SJCRH30 (cell line): ENCODE data around the gene CLK1. TPM values are rescaled to one million over a fixed set of nuclear protein-coding genes. Genes with fewer than 3 reads are reported as not detected.
"Not testable (repeated sequence)": the region's sequence is repeated elsewhere in the genome, so short reads cannot be mapped to it uniquely, and the experiment has no call there.

Experiments used
- DNase-seq, 2 experiments: peaks; one replicate each; pipeline ENCODE4 v3.0.0-alpha.2; 2015 to 2020
- H3K27ac ChIP-seq: fragments of 250-450 bp; sonication (Bioruptor Pico); 2 replicates; pipeline ENCODE4 v1.5.1; 2020; ENCODE audit warnings: mild to moderate bottlenecking, moderate library complexity
- H3K27me3 ChIP-seq: fragments of 250-450 bp; sonication (Bioruptor Pico); 2 replicates; pipeline ENCODE4 v1.5.1; 2020; ENCODE audit warnings: mild to moderate bottlenecking, moderate library complexity
- H3K36me3 ChIP-seq: fragments of 250-450 bp; sonication (Bioruptor Pico); 2 replicates; pipeline ENCODE4 v1.5.1; 2020; ENCODE audit warnings: mild to moderate bottlenecking, moderate library complexity
- H3K4me1 ChIP-seq: fragments of 250-450 bp; sonication (Bioruptor Pico); 2 replicates; pipeline ENCODE4 v1.5.1; 2020; ENCODE audit warnings: mild to moderate bottlenecking, moderate library complexity
- H3K4me3 ChIP-seq: fragments of 250-450 bp; sonication (Bioruptor Pico); 2 replicates; pipeline ENCODE4 v1.5.1; 2020; ENCODE audit warnings: mild to moderate bottlenecking, moderate library complexity
- H3K9me3 ChIP-seq: fragments of 250-450 bp; sonication (Bioruptor Pico); replicated peaks from 2 replicates; pipeline ENCODE4 v1.5.1; 2020; ENCODE audit warnings: mild to moderate bottlenecking, moderate library complexity
- total RNA-seq: library from RNA; depleted of rRNA; stranded (reverse); fragments of >200 nt; shearing (Covaris generic); gene quantifications from 2 replicates; pipeline ENCODE4 v1.2.3, GENCODE V29; 2014; rRNA removed

CLK1 gene
- total RNA-seq: 75.6 and 86.3 TPM in 2 replicates

DNA sequence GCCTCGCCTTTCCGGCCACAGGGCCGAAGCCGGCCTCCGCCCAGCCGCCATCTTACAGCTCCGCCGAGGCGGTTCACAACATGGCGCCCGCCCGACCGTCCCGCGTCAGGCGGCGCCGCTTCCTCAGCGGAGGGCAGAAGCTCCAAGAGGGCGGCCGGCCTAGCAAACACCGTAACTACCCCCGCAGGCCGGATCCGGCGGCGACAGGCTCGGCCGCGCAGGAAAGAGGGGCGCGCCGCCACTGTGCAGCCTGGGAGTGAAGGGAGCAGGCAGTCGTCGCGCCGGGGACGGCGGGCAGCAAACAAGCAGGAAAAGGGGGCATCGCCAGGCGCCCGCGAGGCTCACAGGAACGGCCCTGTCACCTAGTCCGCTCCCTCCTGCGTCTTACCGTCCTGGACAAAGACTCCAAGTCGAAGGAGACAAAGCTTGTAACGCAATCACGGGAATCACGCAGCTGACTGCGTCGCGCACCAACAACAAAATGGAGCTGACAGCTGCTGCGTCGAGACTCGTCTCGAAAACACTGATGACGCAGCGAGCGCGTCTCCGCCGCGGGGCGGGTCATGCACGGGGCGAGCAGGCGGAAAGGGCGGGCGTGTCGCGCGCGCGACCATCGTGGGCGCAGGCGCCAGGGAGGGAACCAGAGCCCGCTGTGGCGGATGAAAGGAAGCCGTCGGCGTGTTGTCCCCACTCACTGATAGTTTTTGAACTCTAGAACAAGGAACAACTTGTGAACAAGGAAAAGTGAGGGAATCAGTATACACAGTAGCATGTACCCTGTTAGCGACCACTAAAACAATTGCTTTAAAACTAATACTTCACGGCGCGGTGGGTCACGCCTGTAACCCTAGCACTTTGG lies at the start of gene CLK1:
Gene CLK1, minus strand, starts transcription at position 483 of the 859 bp plus-strand sequence. CDS start 2,796 bp downstream, outside the sequence.
- peak; percentile 93 to 96 for DNase-seq
- H3K36me3 ChIP-seq: peaks cover 36% of the 10 kb centered on the region
- H3K27ac ChIP-seq: peak within 1 kb of the TSS; percentile 100
- peak within 1 kb of the TSS; percentile 97 for H3K4me3 ChIP-seq
- peaks cover 5% of the 10 kb centered on the region; the same call in 1 of the 2 replicates for H3K4me1 ChIP-seq
- H3K27me3 ChIP-seq: no peaks in the 10 kb centered on the region
- H3K9me3 ChIP-seq: no peaks in the 10 kb centered on the region

DNA sequence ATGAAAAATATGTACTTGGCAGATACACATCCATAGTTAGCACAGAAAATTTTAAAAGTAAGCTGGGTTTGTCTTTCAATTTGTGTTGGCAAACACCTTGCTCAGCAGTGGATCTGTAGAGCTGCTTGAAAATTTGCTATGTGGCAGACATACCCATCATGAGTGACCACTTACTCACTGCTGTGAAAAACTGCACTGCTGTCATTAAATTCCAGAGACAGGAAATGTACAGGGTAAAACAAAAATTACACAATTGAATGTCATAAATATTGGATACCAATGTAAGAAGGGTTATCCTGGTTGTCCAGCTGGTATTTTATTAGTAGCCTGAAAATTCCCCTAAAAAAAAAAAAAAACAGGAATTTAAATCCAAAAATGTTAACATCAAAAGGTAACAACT lies 49.2 kb upstream of the CLK1 start:
- H3K36me3 ChIP-seq: peaks cover 55% of the 10 kb centered on the region
- H3K27ac ChIP-seq: no peak overlapping the region
- DNase-seq: no peak

DNA sequence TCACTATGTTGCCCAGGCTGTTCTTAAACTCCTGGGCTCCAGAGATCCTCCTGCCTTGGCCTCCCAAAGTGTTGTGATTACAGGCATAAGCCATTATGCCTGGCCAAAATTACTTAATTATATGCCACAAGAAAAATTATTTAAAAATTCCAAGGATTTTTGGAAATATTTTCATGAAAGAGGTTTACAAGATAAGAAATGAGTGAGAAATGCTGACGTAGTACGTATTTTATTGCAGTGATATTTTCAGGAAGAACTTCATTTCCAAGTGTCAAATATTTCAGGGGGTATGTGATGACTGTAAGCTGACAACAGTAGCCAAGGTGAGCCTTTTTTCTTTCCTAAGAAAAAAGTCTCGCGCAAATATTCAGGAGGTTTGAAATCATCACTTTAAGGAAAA lies 45.5 kb upstream of the CLK1 start:
- Histone ChIP-seq H3K36me3 (peaks cover 45% of the 10 kb centered on the region), H3K4me3 (no peak overlapping the region), H3K27ac (no peak overlapping the region), H3K27me3 (no peaks in the 10 kb centered on the region), H3K9me3 (no peaks in the 10 kb centered on the region), H3K4me1 (no peaks in the 10 kb centered on the region)
- no peak for DNase-seq

More for the DNA sequence above, 49.2 kb upstream of the CLK1 start:
- Histone ChIP-seq H3K4me3 (no peak overlapping the region), H3K4me1 (no peaks in the 10 kb centered on the region), H3K27me3 (no peaks in the 10 kb centered on the region), H3K9me3 (no peaks in the 10 kb centered on the region)

DNA sequence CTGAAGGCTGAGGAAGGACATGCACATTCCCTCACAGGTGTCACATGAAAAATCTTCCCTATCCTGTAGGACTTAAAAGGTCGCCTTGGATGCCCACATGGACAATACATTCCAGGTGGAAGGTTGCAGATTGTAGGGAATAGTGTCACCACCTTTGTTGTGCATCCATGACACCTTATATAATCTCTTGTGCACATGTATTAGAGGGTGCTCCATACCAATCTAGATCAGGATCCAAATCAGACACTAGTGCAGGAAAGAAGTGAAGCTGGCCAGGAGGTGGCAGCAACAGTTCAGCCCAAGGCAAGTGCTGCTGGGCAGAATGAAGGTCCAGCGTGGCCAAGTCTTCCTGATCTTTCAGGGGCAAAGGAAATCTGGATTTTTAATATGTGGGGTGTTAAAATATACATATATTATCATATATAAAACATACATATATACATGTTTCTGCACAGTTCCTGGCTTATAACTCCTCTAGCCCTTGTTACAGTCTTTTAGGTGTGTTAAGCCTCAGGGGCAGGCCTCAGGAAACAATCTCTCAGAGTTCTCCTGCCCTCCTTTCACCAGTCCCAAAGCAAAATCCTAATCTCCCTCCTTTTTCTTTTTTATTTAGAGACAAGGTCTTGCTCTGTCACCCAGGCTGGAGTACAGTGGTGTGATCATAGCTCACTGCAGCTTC lies 41.3 kb upstream of the CLK1 start:
- Histone ChIP-seq H3K27ac (no peak overlapping the region), H3K36me3 (peaks cover 46% of the 10 kb centered on the region), H3K27me3 (no peaks in the 10 kb centered on the region), H3K4me3 (no peak overlapping the region), H3K9me3 (no peaks in the 10 kb centered on the region), H3K4me1 (no peaks in the 10 kb centered on the region)
- DNase-seq: peak; percentile 61 to 69

DNA sequence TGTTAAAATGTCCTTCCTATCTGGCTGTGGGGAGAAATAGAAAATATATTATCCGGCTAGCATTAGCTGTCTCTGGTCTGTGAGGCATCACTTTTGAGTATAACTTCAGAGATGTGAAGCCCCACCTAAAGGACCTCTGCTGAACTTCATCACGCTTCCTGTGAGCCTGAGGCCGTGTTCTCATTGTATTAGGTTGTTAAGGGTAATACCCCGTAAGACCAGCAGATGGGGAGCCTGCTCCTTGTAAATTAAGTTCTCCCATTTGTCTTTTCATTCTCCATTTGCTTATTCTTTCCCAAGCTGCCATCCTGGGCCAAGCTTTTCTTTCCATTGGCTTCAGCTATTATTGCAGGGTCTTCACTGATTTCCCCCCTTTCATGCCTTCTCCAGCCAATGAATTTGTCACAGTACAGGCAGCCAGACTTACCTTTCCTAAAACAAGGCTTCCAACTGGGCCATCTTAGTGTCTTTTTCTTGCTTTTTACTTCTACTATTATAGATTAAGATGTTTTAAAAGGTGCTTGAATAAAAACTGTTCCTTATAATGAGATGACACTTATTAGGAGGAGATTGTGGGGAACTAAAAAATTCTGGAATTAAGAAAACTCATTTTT lies 37.1 kb upstream of the CLK1 start:
- peak; percentile 79 to 87 for DNase-seq
- H3K27ac ChIP-seq: no peak overlapping the region
- no peak overlapping the region for H3K4me3 ChIP-seq
- no peaks in the 10 kb centered on the region for H3K9me3 ChIP-seq
- H3K4me1 ChIP-seq: no peaks in the 10 kb centered on the region
- peaks cover 49% of the 10 kb centered on the region for H3K36me3 ChIP-seq
- no peaks in the 10 kb centered on the region for H3K27me3 ChIP-seq

DNA sequence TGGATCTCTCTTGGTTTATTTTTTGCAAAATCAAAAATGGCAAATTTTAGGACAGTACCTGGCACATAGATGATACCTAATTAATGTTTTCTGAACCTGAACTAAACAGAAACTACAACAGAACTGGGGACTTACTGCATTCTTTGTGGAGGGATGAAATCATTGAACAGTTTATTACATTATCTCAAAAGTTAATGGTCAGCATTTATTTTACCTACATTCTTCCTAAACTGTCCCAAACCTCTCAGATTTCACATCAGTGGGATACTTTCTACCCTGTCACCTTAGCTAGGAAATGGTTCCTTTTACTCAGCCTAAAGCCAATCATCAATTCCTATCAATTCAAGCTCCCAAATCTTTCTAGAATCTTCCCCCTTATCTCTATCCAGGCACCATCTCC lies 35.0 kb upstream of the CLK1 start:
- Histone ChIP-seq H3K9me3 (no peaks in the 10 kb centered on the region), H3K36me3 (peaks cover 49% of the 10 kb centered on the region), H3K27me3 (no peaks in the 10 kb centered on the region), H3K4me1 (no peaks in the 10 kb centered on the region), H3K4me3 (no peak overlapping the region), H3K27ac (no peak overlapping the region)
- DNase-seq: no peak

DNA sequence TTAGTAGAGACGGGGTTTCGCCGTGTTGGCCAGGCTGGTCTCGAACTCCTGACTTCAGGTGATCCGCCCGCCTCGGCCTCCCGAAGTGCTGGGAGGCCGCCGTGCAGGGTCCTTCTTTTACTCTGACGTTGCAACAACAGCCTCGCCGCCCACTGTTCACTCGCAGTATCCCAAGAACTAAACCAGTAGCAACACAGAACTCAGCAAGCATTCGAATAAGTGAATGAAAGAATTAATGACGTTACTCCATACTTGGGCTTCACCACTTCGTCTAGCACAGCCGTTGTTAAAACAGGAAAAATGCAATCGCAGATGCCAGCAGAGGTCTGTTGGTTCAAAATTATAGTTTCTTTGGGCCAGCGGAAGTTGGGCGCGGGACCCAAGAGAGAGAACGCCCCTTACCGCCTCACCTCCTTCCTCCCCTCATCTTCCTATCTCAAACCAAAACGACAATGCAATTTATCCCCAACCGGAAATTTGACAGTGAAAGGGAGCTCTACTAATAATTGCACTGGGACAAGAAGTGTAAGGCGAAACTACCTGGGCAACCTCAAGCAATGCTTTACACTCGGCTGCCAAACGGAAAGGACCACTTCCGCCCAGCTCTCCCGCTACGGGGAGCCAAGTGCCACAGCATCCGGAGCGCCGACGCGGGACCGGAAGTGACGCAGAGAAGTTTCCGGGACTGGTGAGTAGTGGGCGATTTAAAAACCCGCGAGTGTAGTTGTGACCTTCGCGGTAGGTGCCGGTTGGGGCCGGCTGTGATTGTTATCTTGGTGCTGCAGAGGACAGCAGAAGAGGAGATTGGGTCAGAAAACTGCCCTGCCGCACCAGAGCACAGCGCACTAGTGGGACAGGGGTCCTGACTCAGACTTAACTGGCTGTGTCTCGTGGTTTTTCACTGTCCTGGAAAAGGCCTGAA lies 24.5 kb upstream of the CLK1 start, which contains the start of the genes NIF3L1 and PPIL3:
Gene NIF3L1, plus strand, starts transcription at position 668 of the 922 bp plus-strand sequence. CDS start 2,573 bp downstream, outside the sequence.
Gene PPIL3, minus strand, starts transcription at position 374 of the 922 bp plus-strand sequence. CDS start 1,462 bp downstream, outside the sequence.
- peak; percentile 97 to 98 for DNase-seq
- peak within 1 kb of the TSS; percentile 85 for H3K27ac ChIP-seq
- H3K36me3 ChIP-seq: peaks cover 19% of the 10 kb centered on the region
- no peaks in the 10 kb centered on the region for H3K27me3 ChIP-seq
- H3K4me1 ChIP-seq: no peaks in the 10 kb centered on the region
- H3K4me3 ChIP-seq: peak within 1 kb of the TSS; percentile 82
- no peaks in the 10 kb centered on the region for H3K9me3 ChIP-seq

DNA sequence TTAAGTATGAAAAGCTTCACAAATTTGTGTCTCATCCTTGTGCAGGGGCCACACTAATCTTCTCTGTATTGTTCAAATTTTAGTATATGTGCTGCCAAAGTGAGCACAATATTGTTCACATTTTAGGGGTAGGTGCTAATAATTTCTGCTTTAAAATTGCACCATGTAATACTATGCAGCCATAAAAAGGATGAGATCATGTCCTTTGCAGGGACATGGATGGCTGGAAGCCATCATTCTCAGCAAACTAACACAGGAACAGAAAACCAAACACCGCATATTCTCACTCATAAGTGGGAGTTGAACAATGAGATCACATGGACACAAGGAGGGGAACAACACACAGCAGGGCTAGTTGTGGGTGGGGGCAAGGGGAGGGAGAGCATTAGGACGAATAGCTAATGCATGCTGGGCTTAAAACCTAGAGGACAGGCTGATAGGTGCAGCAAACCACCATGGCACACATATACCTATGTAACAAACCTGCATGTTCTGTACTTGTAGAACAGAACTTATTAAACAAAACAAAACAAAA lies 17.3 kb upstream of the CLK1 start:
- peaks cover 24% of the 10 kb centered on the region for H3K36me3 ChIP-seq
- not testable (repeated sequence) for H3K27ac ChIP-seq, H3K4me1 ChIP-seq, H3K9me3 ChIP-seq, H3K4me3 ChIP-seq, H3K27me3 ChIP-seq, DNase-seq

DNA sequence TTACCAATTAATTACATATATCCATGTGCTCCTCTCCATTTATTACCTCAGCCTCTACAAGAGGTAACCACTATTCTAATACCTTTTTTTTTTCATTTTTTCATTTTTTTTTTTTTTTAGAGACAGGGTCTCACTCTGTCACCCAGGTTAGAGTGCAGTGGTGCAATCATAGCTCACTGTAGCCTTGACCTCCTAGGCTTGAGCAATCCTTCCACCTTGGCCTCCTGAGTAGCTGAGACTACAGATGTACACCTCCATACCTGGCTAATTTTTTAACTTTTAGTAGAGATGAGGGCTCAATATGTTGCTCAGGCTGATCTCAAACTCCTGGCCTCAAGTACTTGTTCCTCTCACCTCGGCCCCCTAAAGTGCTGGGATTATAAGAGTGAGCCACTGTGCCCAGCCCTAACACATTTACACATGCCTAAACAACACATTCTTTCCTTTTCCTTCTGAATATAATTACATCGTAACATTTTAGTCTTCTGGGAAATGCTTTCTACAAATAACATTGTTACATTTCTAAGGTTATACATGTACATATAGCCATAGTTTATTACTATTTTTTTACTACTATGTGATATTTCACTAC lies 13.9 kb upstream of the CLK1 start:
- Histone ChIP-seq H3K27me3 (no peaks in the 10 kb centered on the region), H3K27ac (no peak overlapping the region), H3K9me3 (no peaks in the 10 kb centered on the region), H3K4me3 (no peak overlapping the region), H3K36me3 (peaks cover 26% of the 10 kb centered on the region), H3K4me1 (no peaks in the 10 kb centered on the region)
- DNase-seq: no peak

DNA sequence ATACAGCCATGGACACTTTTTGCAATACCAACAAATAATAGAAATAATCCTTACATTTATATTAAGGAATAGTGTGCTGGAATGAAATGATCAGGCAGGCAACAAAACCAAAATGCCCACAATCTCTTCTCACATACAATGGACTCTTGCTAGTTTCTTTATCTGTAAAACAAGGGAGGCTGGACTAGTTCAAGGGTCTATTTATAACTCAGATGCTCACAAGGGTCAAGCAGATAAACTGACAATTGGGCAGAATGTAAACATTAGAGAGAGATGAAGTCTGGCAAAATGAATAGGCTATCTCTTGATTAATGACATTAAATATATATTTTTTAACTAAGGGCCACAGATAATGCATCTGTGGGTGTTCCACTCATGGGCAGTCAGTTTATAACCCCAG lies 13.0 kb upstream of the CLK1 start:
- Histone ChIP-seq H3K4me3 (no peak overlapping the region), H3K9me3 (no peaks in the 10 kb centered on the region), H3K4me1 (no peaks in the 10 kb centered on the region), H3K36me3 (peaks cover 28% of the 10 kb centered on the region), H3K27me3 (no peaks in the 10 kb centered on the region), H3K27ac (no peak overlapping the region)
- DNase-seq: no peak

DNA sequence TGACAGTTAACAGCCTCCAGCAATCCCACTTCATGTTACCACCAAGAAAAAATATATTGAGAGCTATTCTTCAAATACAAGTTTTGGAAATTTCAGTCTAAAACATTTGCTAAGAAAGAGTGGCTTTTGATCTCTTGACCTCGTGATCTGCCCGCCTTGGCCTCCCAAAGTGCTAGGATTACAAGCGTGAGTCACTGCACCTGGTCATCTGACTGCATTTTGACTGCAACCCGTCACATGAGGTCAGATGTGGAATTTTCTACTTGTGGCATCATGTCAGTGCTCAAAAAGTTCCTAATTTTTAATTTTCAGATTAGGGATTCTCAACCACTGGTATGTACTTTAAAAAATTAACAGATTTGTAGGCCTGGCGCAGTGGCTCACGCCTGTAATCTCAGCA lies 9.1 kb upstream of the CLK1 start:
- Histone ChIP-seq H3K27me3 (no peaks in the 10 kb centered on the region), H3K4me1 (no peaks in the 10 kb centered on the region), H3K27ac (peak overlapping the region; percentile 23; the same call in 1 of the 2 replicates), H3K4me3 (no peak overlapping the region), H3K36me3 (peaks cover 34% of the 10 kb centered on the region), H3K9me3 (no peaks in the 10 kb centered on the region)
- no peak for DNase-seq

DNA sequence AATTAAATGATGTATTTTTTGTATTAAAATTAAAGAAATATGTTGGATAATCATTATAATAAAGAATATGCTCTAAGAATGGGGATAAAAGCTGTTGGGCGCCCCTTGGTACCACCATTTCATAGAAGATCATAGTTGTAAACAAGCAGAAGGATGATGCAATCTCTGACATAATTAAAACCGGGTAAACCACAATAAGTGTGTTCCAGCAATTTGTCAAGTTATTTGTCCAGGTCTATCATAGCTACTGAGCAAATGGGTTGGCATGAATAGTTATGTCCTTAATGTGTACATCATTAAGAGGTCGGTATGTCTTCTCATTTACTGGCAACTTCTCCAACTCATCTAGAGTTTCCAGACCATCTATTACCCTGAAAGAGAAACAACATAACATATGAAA lies 6.7 kb upstream of the CLK1 start:
- no peaks in the 10 kb centered on the region for H3K27me3 ChIP-seq
- DNase-seq: no peak
- peaks cover 23% of the 10 kb centered on the region for H3K36me3 ChIP-seq
- H3K9me3 ChIP-seq: no peaks in the 10 kb centered on the region
- no peak overlapping the region for H3K27ac ChIP-seq
- no peak overlapping the region for H3K4me3 ChIP-seq
- no peaks in the 10 kb centered on the region for H3K4me1 ChIP-seq

DNA sequence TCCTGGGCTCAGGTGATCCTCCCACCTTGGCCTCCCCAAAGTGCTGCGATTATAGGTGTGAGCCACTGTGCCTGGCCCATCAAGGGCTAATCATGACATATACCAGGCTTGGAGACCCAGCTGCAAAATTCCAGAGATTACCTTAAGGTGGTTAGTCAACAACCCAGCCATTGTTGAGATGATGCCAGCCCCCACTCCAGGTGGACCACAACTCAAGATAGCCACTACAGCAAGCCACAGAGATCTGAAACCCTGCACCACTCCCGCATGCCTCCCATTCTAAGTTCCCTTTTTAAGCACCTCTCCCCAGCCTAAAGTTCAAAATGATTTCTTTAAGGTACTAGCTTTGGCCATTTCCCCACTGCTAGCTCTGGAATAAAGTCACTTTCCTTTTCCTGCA lies 4.6 kb upstream of the CLK1 start:
- Histone ChIP-seq H3K27me3 (no peaks in the 10 kb centered on the region), H3K36me3 (peaks cover 16% of the 10 kb centered on the region; the same call in 1 of the 2 replicates), H3K9me3 (no peaks in the 10 kb centered on the region), H3K27ac (no peak overlapping the region), H3K4me1 (no peaks in the 10 kb centered on the region), H3K4me3 (no peak overlapping the region)
- DNase-seq: no peak
